GM23248 (cell line): ENCODE results near the gene GALNS.
"Not testable (repeated sequence)": the region's sequence is repeated elsewhere in the genome, so short reads cannot be mapped to it uniquely, and the experiment has no call there.

Source experiments
- EZH2 ChIP-seq: fragments of 200-600 bp; sonication (generic); IDR thresholded peaks from 2 replicates; pipeline ENCODE4 v1.6.1; 2018; ENCODE audit warnings: antibody characterized with exemption, mild to moderate bottlenecking; ENCODE audit not compliant: insufficient read depth, poor library complexity, severe bottlenecking
- EZH2phosphoT487 ChIP-seq: fragments of 200-600 bp; sonication (generic); IDR thresholded peaks from 2 replicates; pipeline ENCODE4 v1.6.1; 2018; ENCODE audit warnings: antibody characterized with exemption, moderate library complexity, mild to moderate bottlenecking, low read depth; ENCODE audit not compliant: insufficient read depth

- not testable (repeated sequence) for TF ChIP-seq EZH2, EZH2phosphoT487
These were observed 33.1 kb downstream of the GALNS start for GRCh38 chr16:88823646-88824045.
